GM23338 (cell line): ENCODE data around the gene SPRY2. TPM values are rescaled to one million over a fixed set of nuclear protein-coding genes. Genes with fewer than 3 reads are reported as not detected.
"Not testable (repeated sequence)": the region's sequence is repeated elsewhere in the genome, so short reads cannot be mapped to it uniquely, and the experiment has no call there.

Experiments used
- ATAC-seq: fragments of 200-7000 bp; cut with Tn5 transposase; 3 replicates; pipeline ENCODE4 v1.9.1; 2020
- DNase-seq: peaks from one replicate; pipeline ENCODE4 v3.0.0-alpha.2; 2015; ENCODE audit warnings: low spot score
- H2AFZ ChIP-seq: fragments of 200-600 bp; sonication (generic); 2 replicates; pipeline ENCODE4 v1.8.0; 2016; ENCODE audit warnings: antibody characterized with exemption, mild to moderate bottlenecking, moderate library complexity
- H3F3A ChIP-seq: fragments of 200-600 bp; sonication (generic); replicated peaks from 2 replicates; pipeline ENCODE4 v1.8.0; 2017; ENCODE audit warnings: antibody characterized with exemption, mixed run types, low read depth
- H3K27ac ChIP-seq: fragments of 200-600 bp; sonication (generic); 2 replicates; pipeline ENCODE4 v1.6.1; 2016; ENCODE audit warnings: low read depth
- H3K27me3 ChIP-seq: fragments of 200-600 bp; sonication (generic); 2 replicates; pipeline ENCODE4 v1.8.0; 2016; ENCODE audit warnings: mild to moderate bottlenecking, mixed run types, moderate library complexity; ENCODE audit not compliant: insufficient read depth
- H3K36me3 ChIP-seq: fragments of 200-600 bp; sonication (generic); 2 replicates; pipeline ENCODE4 v1.8.0; 2016; ENCODE audit warnings: mild to moderate bottlenecking; ENCODE audit not compliant: insufficient read depth
- H3K4me1 ChIP-seq: fragments of 200-600 bp; sonication (generic); 2 replicates; pipeline ENCODE4 v1.8.0; 2016; ENCODE audit warnings: mild to moderate bottlenecking, moderate library complexity; ENCODE audit not compliant: insufficient read depth
- H3K4me2 ChIP-seq: fragments of 200-600 bp; sonication (generic); 2 replicates; pipeline ENCODE4 v1.7.1; 2017; ENCODE audit warnings: mixed run types
- H3K4me3 ChIP-seq: fragments of 200-600 bp; sonication (generic); 2 replicates; pipeline ENCODE4 v1.6.1; 2016; ENCODE audit warnings: mixed run types
- H3K79me2 ChIP-seq: fragments of 200-600 bp; sonication (generic); replicated peaks from 2 replicates; pipeline ENCODE4 v1.8.0; 2017; ENCODE audit warnings: mild to moderate bottlenecking; ENCODE audit not compliant: insufficient read depth
- H3K9me2 ChIP-seq: fragments of 200-600 bp; sonication (generic); 2 replicates; pipeline ENCODE4 v1.8.0; 2017; ENCODE audit not compliant: insufficient read depth
- H4K20me1 ChIP-seq: fragments of 200-600 bp; sonication (generic); replicated peaks from 2 replicates; pipeline ENCODE4 v1.8.0; 2017; ENCODE audit warnings: mild to moderate bottlenecking; ENCODE audit not compliant: insufficient read depth
- H3K27ac Mint-ChIP-seq: 2 replicates; pipeline ENCODE4 v1.8.0; 2020; ENCODE audit warnings: inconsistent platforms, mild to moderate bottlenecking, moderate library complexity, mixed read lengths
- H3K27me3 Mint-ChIP-seq: 3 replicates; pipeline ENCODE4 v1.8.0; 2022; ENCODE audit warnings: low read depth, mild to moderate bottlenecking, moderate library complexity, mixed read lengths, inconsistent platforms; ENCODE audit not compliant: insufficient read depth, poor library complexity
- H3K36me3 Mint-ChIP-seq: 3 replicates; pipeline ENCODE4 v1.8.0; 2021; ENCODE audit warnings: low read depth, mild to moderate bottlenecking, inconsistent platforms, moderate library complexity, mixed read lengths
- H3K4me1 Mint-ChIP-seq: 3 replicates; pipeline ENCODE4 v1.8.0; 2020; ENCODE audit warnings: mild to moderate bottlenecking, inconsistent platforms, mixed read lengths
- H3K4me3 Mint-ChIP-seq: 3 replicates; pipeline ENCODE4 v1.8.0; 2021; ENCODE audit warnings: moderate library complexity, mild to moderate bottlenecking, inconsistent platforms, mixed read lengths
- H3K9me3 Mint-ChIP-seq: 3 replicates; pipeline ENCODE4 v1.8.0; 2020; ENCODE audit warnings: moderate library complexity, mild to moderate bottlenecking, inconsistent platforms, mixed read lengths
- EZH2phosphoT487 ChIP-seq: fragments of 200-600 bp; sonication (generic); IDR thresholded peaks from one replicate; pipeline ENCODE4 v1.8.1; 2018; ENCODE audit warnings: antibody characterized with exemption; ENCODE audit not compliant: unreplicated experiment
- POLR2AphosphoS5 ChIP-seq: IDR thresholded peaks from 2 replicates; pipeline ENCODE4 v1.6.1; 2016; ENCODE audit warnings: antibody characterized with exemption, low read depth
- STAT1 ChIP-seq: IDR thresholded peaks from one replicate; pipeline ENCODE4 v1.6.1; 2016; ENCODE audit warnings: antibody characterized with exemption; ENCODE audit not compliant: unreplicated experiment
- polyA plus RNA-seq: library from polyadenylated mRNA; unstranded; fragments of >200 nt; fragmentation: Nextera tagmentation; extraction: Ambion mirVana; gene quantifications from 2 replicates; pipeline ENCODE4 v1.2.1, GENCODE V29; 2016
- total RNA-seq: library from RNA; depleted of rRNA; stranded (reverse); fragments of >200 nt; shearing (Covaris generic); gene quantifications from 2 replicates; pipeline ENCODE4 v1.2.3, GENCODE V29; 2014
- TF ChIP-seq, protein P1 (sequence below): fragments of 250-450 bp; sonication (Bioruptor Pico); IDR thresholded peaks from 2 replicates; pipeline ENCODE4 v1.5.0; 2020; ENCODE audit warnings: mild to moderate bottlenecking, moderate library complexity
- TF ChIP-seq, protein P2 (sequence below): IDR thresholded peaks from 2 replicates; pipeline ENCODE4 v1.6.1; 2016; ENCODE audit warnings: antibody characterized with exemption

Gene SPRY2
- total and polyA plus RNA-seq, 2 experiments from 2014 or later, result 21.5 to 39.1 TPM

DNA sequence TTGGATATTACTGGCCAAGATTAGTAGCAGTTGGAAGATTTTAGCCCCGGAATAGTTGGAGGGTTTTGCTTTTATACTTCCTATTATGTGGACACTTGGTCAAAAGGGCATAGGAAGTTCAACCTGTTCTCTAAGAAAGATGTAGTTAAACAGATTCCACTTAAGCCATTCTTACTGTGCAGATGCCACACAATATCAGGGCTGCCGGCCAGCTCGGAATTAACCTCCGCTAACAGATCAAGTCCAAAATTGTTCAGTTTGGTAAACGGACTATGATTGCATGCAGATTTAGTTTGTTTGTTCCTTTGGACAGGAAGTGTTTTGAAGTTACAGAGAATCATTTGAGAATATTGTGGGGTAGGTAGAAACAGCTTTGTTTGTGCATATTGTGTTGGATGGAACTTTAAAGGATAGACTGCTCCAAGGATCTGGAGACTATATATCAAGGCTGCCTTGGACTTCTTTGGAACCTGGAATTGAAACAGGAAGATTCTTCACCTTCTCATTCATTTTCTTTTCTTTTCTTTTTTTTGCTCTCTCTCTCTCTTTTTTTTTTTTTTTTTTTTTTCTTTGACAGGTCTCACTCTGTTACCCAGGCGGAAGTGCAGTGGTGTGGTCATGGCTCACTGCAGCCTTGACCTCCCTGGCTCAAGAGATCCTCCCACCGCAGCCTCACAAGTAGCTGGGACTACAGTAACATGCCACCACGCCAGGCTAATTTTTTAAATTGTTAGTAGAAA, 5.0 kb upstream of the SPRY2 start:
- TF ChIP-seq STAT1 (no peak), EZH2phosphoT487 (no peak), POLR2AphosphoS5 (no peak)
- TF ChIP-seq, protein P1, sequence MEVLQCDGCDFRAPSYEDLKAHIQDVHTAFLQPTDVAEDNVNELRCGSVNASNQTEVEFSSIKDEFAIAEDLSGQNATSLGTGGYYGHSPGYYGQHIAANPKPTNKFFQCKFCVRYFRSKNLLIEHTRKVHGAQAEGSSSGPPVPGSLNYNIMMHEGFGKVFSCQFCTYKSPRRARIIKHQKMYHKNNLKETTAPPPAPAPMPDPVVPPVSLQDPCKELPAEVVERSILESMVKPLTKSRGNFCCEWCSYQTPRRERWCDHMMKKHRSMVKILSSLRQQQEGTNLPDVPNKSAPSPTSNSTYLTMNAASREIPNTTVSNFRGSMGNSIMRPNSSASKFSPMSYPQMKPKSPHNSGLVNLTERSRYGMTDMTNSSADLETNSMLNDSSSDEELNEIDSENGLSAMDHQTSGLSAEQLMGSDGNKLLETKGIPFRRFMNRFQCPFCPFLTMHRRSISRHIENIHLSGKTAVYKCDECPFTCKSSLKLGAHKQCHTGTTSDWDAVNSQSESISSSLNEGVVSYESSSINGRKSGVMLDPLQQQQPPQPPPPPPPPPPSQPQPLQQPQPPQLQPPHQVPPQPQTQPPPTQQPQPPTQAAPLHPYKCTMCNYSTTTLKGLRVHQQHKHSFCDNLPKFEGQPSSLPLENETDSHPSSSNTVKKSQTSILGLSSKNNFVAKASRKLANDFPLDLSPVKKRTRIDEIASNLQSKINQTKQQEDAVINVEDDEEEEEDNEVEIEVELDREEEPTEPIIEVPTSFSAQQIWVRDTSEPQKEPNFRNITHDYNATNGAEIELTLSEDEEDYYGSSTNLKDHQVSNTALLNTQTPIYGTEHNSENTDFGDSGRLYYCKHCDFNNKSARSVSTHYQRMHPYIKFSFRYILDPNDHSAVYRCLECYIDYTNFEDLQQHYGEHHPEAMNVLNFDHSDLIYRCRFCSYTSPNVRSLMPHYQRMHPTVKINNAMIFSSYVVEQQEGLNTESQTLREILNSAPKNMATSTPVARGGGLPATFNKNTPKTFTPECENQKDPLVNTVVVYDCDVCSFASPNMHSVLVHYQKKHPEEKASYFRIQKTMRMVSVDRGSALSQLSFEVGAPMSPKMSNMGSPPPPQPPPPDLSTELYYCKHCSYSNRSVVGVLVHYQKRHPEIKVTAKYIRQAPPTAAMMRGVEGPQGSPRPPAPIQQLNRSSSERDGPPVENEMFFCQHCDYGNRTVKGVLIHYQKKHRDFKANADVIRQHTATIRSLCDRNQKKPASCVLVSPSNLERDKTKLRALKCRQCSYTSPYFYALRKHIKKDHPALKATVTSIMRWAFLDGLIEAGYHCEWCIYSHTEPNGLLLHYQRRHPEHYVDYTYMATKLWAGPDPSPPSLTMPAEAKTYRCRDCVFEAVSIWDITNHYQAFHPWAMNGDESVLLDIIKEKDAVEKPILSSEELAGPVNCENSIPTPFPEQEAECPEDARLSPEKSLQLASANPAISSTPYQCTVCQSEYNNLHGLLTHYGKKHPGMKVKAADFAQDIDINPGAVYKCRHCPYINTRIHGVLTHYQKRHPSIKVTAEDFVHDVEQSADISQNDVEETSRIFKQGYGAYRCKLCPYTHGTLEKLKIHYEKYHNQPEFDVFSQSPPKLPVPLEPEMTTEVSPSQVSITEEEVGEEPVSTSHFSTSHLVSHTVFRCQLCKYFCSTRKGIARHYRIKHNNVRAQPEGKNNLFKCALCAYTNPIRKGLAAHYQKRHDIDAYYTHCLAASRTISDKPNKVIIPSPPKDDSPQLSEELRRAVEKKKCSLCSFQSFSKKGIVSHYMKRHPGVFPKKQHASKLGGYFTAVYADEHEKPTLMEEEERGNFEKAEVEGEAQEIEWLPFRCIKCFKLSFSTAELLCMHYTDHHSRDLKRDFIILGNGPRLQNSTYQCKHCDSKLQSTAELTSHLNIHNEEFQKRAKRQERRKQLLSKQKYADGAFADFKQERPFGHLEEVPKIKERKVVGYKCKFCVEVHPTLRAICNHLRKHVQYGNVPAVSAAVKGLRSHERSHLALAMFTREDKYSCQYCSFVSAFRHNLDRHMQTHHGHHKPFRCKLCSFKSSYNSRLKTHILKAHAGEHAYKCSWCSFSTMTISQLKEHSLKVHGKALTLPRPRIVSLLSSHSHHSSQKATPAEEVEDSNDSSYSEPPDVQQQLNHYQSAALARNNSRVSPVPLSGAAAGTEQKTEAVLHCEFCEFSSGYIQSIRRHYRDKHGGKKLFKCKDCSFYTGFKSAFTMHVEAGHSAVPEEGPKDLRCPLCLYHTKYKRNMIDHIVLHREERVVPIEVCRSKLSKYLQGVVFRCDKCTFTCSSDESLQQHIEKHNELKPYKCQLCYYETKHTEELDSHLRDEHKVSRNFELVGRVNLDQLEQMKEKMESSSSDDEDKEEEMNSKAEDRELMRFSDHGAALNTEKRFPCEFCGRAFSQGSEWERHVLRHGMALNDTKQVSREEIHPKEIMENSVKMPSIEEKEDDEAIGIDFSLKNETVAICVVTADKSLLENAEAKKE (CRISPR knock-in tag), result no peak
- TF ChIP-seq, protein P2, sequence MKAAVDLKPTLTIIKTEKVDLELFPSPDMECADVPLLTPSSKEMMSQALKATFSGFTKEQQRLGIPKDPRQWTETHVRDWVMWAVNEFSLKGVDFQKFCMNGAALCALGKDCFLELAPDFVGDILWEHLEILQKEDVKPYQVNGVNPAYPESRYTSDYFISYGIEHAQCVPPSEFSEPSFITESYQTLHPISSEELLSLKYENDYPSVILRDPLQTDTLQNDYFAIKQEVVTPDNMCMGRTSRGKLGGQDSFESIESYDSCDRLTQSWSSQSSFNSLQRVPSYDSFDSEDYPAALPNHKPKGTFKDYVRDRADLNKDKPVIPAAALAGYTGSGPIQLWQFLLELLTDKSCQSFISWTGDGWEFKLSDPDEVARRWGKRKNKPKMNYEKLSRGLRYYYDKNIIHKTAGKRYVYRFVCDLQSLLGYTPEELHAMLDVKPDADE, result no peak
- no peak for ATAC-seq
- H3K27ac ChIP-seq, result no peak overlapping the region; the same call in 1 of the 2 replicates
- Mint-ChIP-seq H3K36me3 (no peaks in the 10 kb centered on the region), H3K27me3 (peaks cover 11% of the 10 kb centered on the region), H3K4me1 (peaks cover 28% of the 10 kb centered on the region), H3K27ac (no peak overlapping the region), H3K4me3 (no peak overlapping the region), H3K9me3 (no peaks in the 10 kb centered on the region)
- H3K36me3 ChIP-seq, result no peaks in the 10 kb centered on the region
- H4K20me1 ChIP-seq, result no peaks in the 10 kb centered on the region
- no peak overlapping the region for H3K4me3 ChIP-seq
- no peaks in the 10 kb centered on the region for H3K79me2 ChIP-seq
- peaks cover 29% of the 10 kb centered on the region for H3K4me1 ChIP-seq
- H3K4me2 ChIP-seq, result 0 out of 2 replicates have a peak overlapping the region, but pooled peaks have one; percentile 39
- no peaks in the 10 kb centered on the region for H3K9me2 ChIP-seq
- H3F3A ChIP-seq, result peaks cover 3% of the 10 kb centered on the region; the same call in 1 of the 2 replicates
- no peak for DNase-seq
- H2AFZ ChIP-seq, result no peak overlapping the region
- peaks cover 9% of the 10 kb centered on the region; the same call in 1 of the 2 replicates for H3K27me3 ChIP-seq

DNA sequence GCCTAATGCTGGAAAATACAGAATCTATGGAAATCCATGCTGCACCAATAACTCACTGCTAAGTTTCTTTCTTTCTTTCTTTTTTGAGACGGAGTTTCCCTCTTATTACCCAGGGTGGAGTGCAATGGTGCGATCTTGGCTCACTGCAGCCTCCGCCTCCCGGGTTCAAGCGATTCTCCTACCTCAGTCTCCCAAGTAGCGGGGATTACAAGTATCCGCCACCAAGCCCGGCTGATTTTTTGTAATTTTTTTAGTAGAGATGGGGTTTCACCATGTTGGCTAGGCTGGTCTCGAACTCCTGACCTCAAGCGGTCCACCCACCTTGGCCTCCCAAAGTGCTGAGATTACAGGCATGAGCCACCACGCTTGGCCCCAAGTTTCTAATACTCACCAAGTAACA, 3.1 kb upstream of the SPRY2 start:
- H3K4me2 ChIP-seq, H3K36me3 ChIP-seq, ATAC-seq, DNase-seq, H3K36me3 Mint-ChIP-seq, H3K4me3 Mint-ChIP-seq, H3K4me3 ChIP-seq, H3K27ac Mint-ChIP-seq, H3K9me3 Mint-ChIP-seq, H3K27ac ChIP-seq, H2AFZ ChIP-seq, H3F3A ChIP-seq, H3K27me3 ChIP-seq, H3K9me2 ChIP-seq: not testable (repeated sequence)
- H4K20me1 ChIP-seq, result peaks cover 12% of the 10 kb centered on the region; the same call in 1 of the 2 replicates
- peaks cover 18% of the 10 kb centered on the region for H3K79me2 ChIP-seq
- H3K4me1 ChIP-seq, result peaks cover 29% of the 10 kb centered on the region
- Mint-ChIP-seq H3K27me3 (peaks cover 14% of the 10 kb centered on the region), H3K4me1 (peaks cover 28% of the 10 kb centered on the region)
